ENCODE measurements around the gene PIEZO1. TPM values are rescaled to one million over a fixed set of nuclear protein-coding genes. Genes with fewer than 3 reads are reported as not detected.
A peak's percentile ranks its signal among the peaks of the same experiment; 100 is the strongest.

Gene PIEZO1
- total RNA-seq, 1 donor from 2014 or later, result 92.7 TPM

- no peak for DNase-seq
Observed at GRCh38 chr16:88718178-88718577, 66.8 kb downstream of the PIEZO1 start.

GRCh38 chr16:88716601-88717001 lies 68.4 kb downstream of the PIEZO1 start:
- no peak for DNase-seq

GRCh38 chr16:88716201-88716600 lies 68.8 kb downstream of the PIEZO1 start:
- DNase-seq, result no peak

- no peak for DNase-seq
Observed at GRCh38 chr16:88715312-88716190, 69.5 kb downstream of the PIEZO1 start.

- DNase-seq, result peak; percentile 38
Observed at GRCh38 chr16:88714420-88715302, 70.4 kb downstream of the PIEZO1 start.

DNA sequence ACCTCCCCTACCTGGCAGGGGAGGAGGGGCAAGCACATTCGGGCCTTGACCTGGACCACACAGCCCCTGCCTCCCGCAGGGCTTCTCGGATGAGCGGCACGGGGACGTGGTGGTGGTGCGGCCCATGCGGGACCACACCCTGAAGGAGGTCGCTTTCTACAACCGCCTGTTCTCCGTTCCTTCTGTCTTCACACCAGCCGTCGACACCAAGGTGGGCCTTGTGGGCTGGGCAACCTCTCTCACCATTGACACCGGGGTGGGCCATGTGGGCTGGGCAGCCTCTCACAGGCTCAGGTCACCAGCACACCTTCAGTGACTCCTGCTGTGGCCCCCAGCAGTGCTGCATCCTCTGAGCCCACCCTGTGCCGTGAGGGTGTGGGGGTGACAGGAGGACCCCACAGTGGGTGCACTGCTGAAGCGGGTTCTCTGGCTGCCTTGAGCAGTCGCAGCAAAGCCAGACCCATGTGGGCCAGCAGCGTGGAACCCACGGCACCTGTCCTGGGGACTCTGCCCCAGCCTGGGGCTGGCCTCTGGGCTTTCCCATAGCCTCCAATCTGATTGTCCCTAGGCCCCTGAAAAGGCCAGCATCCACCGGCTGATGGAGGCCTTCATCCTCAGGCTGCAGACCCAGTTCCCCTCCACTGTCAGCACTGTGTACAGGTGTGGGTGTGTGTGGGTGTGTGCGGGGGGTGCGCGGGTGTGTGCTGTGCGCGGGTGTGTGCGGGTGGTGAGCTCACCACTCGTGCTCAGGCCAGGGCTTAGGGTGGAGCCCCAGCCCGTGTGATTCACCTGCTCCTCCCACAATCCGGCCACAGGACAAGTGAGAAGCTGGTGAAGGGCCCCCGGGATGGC lies 71.2 kb downstream of the PIEZO1 start:
- no peak for DNase-seq

DNA sequence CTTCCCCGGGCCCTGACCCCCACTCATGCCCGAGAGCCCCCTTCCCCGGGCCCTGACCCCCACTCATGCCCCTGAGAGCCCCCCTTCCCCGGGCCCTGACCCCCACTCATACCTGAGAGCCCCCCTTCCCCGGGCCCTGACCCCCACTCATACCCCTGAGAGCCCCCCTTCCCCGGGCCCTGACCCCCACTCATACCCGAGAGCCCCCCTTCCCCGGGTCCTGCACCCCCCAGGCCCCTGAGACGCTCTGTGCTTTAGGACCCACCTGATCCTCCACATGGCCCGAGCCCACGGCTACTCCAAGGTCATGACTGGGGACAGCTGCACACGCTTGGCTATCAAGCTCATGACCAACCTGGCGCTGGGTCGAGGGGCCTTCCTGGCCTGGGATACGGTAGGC lies 72.0 kb downstream of the PIEZO1 start:
- no peak for DNase-seq

DNA sequence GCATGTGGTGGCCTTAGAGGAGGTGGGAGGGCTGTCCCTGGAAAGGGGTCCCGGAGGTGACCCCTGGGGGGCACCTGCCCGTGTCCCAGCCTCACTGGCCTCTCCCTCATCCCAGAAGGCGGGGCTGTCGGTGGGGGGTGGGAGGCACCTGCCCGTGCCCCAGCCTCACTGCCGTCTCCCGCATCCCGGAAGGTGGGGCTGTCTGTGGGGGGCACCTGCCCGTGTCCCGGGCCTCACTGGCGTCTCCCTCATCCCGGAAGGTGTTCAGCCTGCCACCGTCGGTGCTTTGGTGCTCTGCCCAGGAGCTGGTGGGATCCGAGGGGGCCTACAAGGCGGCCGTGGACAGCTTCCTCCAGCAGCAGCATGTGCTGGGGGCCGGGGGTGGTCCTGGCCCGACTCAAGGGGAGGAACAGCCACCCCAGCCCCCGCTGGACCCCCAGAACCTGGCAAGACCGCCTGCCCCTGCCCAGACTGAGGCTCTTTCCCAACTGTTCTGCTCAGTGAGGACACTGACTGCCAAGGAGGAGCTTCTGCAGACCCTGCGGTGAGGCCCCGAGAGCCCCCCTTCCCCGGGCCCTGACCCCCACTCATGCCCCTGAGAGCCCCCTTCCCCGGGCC lies 72.5 kb downstream of the PIEZO1 start:
- no peak for DNase-seq

DNA sequence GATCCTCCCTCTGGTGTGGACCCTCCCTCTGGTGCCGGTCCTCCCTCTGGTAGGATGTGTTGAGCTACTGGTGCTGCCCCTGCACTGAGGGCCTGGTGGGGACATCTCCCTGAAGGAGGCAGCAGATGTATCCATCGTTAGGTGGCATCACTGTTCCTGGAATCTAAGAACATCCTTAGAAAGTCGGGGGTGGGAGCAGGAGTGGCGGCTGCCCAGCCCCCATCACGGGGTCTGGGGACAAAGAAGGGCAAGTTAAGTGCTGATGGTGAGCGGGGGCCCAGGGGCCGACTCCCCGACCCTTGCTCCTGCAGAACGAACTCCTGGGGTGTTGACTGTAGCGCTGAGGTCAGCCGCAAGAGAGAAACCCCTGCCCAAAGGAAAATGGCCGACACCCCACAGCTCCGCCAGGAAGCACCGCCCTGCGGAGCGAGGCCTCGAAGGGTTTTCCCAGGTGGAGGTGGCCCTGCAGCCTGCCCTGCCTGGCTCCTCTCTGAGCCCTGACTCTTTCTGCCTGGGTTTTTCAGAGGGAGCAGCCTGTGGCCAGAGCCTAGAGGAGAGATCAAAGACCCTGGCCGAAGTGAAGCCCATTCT lies 73.2 kb downstream of the PIEZO1 start:
- DNase-seq, result no peak

GRCh38 chr16:88710556-88710955 lies 74.5 kb downstream of the PIEZO1 start:
- DNase-seq, result no peak

DNA sequence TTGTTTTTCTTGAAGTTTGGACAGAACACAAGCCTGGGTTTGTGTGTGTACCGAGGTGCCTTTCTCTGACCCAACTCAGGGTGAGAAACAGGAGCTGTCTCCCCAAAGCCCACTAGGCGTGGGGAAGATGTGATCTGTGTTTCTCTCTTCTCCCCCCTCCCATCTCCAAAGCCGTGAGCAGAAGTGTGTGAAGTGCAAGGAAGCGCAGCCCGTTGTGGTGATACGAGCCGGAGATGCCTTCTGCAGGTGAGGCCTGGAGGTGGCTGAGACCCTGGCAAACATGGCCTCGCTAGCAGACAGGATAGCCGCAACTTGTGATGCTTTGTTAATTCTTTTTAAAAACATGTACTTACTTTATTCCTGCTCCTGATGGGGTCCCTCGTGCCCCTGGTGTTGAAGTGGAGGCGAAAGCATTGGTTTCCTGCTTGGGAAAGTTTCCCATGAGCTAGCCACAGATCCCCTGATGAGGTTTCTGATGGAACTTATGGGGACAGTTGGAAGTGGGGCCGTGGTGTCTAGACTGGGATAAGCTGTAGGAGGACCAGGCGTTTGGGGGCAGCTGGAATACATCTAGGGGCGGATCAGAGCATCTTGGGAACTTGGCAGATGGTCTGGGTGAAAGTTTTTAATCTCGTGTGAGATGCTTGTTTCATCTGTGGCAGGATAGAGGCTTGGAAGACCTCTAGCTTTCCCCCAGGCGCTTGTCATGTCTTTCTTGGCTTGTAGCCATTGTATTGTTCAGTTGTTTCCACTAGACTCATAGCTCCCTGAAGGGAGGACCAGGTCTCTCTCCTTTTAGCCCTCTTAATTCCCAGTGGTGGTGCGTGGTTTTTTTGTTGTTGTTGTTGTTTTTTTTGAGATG lies 77.8 kb downstream of the PIEZO1 start:
- DNase-seq, result no peak

DNA sequence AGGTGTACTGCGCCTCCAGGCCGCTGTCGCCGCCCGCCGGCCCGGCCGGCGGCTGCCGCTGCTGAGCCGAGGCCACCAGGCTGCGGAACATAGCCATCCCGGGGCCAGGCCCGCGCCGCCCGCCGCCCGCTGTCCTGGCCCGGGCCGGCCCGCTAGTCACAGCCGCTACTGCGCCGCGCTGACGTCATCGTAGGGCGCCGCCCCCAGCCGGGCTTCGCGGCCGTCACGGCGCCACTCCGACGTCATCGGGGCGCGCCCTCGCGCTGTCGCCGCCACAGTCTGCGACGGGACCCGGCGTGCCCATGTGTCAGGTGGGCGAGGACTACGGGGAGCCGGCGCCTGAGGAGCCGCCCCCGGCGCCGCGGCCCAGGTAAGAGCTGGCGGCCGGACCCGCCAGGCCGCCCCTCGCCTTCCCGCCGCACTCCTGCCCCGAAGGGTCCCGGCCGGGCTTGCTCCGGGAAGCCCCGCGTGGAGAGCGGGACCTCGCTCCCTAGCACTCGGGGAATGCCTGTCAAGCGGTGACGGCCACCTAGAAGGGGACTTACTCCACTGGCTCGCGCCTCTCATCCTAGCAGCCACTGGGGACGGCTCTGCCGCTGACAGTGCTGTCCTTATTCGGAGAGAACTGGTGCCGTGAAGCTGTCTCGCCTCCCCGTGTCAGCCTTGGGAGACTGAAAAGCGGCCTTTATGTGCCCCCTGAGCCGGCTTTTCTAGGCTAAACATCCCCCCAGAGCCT lies 78.6 kb downstream of the PIEZO1 start, which contains the start of the genes CTU2 and RNF166:
CTU2 (plus strand) TSS at position 275 of the 736 bp plus-strand sequence; CDS start at position 303, 28 bp downstream.
RNF166 (minus strand) TSS at position 180 of the 736 bp plus-strand sequence; CDS start at position 97, 83 bp downstream.
- DNase-seq, result peak; percentile 95

- DNase-seq, result no peak
Observed at GRCh38 chr16:88705801-88706228, 79.2 kb downstream of the PIEZO1 start.

DNA sequence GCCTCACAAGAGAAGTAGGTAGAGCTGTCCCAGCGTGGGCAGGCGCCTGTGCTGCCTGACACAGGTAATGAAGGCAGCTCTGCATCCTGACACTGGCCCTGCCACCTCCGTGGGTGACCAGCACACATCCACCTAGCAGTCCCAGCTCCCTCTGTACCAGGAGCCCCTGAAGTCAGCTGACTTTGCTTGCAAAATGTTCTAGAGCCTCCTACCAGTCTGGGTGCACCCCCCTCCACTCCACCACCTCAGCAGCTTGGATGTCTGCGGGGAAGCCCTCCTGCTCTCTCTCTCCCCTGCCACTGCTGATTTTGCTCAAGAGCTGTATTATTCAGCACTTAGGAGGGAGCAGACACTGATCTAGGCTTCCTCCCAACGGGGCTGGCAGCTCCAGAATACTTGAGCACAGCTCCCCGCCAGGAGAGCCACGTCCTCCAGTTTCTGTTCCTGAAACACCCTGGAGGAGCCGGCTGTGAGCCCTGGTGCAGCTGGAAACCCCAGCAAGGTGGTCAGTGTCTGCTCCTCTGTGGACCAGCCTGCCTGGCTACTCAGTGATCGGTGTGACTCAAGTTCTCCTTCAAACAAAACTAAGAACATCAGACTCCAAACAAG lies 79.8 kb downstream of the PIEZO1 start:
- no peak for DNase-seq

GRCh38 chr16:88703486-88704309 lies 81.3 kb downstream of the PIEZO1 start:
- no peak for DNase-seq

DNA sequence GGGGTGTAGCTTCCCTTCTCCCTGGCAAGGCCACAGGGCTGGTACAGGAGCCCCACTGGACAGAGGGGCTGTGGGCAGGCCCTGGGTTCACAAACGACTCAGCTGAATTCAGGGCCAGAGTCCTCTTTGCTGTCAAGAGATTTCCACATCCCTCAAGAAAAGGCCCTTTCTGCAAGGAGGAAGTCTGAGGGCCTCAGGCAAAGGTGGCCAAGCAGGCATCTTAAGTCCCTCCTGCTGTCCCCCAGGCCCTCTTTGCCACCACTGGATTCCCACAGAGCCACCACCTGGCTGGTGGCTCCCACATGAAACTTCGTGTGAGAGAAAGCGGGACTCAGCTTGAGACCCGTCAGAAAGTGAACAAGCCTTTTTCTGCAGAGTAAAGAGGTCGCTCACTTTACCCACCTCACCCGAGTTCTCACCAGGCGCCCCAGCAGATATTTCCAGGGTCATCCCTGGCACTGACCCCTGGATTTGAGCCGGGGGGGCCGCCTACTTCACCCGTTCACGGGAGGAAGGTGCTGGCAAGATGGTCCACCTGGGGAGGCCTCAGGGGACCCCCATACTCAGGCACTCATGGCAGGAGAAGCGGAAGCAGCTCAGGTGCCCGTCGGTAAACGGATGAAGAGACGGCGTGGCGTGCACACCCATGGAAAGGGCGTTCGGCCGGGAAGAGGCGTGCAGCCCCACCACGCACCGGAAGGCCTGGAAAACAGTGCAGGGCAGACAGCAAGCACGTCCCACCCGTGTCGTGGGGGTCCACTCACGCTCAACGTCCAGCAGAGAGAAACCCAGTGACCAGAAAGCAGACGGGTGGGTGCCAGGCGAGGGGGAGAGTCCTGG lies 82.4 kb downstream of the PIEZO1 start:
- DNase-seq, result no peak
